ENCODE data around the gene ADGRF3. TPM values are rescaled to one million over a fixed set of nuclear protein-coding genes. Genes with fewer than 3 reads are reported as not detected.

The ADGRF3 gene
- total and polyA plus RNA-seq, 2 of the 13 experiments (the other 11 are each of a cell fraction or from before 2014, with no cell fraction given): 0.40 to 1.5 TPM

DNA sequence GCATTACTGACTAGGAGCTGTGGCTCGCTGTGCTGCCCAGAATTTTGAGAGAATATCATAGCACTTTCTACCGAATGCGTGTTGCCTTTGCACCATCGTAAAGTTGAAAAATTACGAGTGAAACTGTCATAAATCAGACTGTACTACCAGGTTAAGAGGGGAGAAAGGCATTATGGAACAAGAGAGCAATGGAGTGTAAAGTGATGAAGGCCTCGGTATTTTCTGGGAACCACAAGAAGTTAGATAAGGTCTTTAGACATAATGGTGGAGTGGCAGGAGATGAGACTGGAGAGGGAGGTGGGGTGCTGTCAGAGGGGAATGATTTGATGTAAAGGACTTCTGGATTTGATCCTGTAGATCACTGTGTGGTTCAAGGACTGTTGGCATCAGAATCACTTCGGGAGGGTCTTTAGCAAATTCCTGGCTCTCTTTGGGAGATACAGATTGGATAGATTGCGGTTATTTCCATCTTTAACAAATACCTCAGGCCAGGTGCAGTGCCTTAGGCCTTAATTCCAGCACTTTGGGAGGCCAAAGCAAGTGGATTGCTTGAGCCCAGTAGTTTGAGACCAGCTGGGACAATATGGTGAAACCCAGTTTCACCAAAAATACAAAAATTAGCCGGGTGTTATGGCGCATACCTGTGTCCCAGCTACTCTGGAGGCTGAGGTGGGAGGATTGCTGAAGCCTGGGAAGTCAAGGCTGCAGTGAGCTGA lies 4.9 kb upstream of the ADGRF3 start:
- peaks cover 0 to 10% of the 10 kb centered on the region in 2 experiments; a peak in 2 of 5 replicates for H3K36me3 ChIP-seq (replicated peaks in 1 of 2; ENCODE audit: control insufficient read depth in 1 of 2, insufficient read depth in 2 of 2, low read length in 2 of 2)
- peaks cover 49% of the 10 kb centered on the region for H3K4me1 ChIP-seq (ENCODE audit: insufficient read depth, low read length)
- no TSS peak for BruUV-seq (replicated peaks)
- no peaks in the 10 kb centered on the region for H3K9me3 ChIP-seq (ENCODE audit: low read length)
- DNase-seq (ENCODE audit: low spot score): no peak
- H3K27me3 ChIP-seq (ENCODE audit: control insufficient read depth in 1 of 2, insufficient read depth in 2 of 2, low read length in 2 of 2): no peaks in the 10 kb centered on the region; a peak in 1 of 5 replicates
- no peak for FAIRE-seq
- no peak overlapping the region for H3K27ac ChIP-seq (ENCODE audit: extremely low read length, insufficient read depth, low read length)
- intact Hi-C loops (cut with micrococcal nuclease; ENCODE audit: unreplicated experiment) (no loop called here), in situ Hi-C loops (cut with HindIII; ENCODE audit: extremely low pct_ligation_motif_present, low pct_unique_long_range_greater_than_20kb) (no loop called here)
- no peak overlapping the region for H3K9ac ChIP-seq (ENCODE audit: insufficient read depth, low read depth, low read length)
- ChIA-PET CTCF (ENCODE audit: low intra/inter-chr PET ratio, low total read pairs) (no interaction called here), POLR2A (no interaction called here)
- H2AFZ ChIP-seq (ENCODE audit: low read length): no peak overlapping the region
- peaks cover 44% of the 10 kb centered on the region for H4K20me1 ChIP-seq (ENCODE audit: insufficient read depth, low read length)
- peaks cover 96% of the 10 kb centered on the region for H3K79me2 ChIP-seq (ENCODE audit: insufficient read depth, low read length)
- H3K4me2 ChIP-seq (ENCODE audit: low read depth, low read length): no peak overlapping the region
- no peak for ATAC-seq
- H3K4me3 ChIP-seq (replicated peaks in 1 of 3; ENCODE audit: insufficient read depth in 1 of 3, low read depth in 2 of 3, low read length in 3 of 3): no peak overlapping the region
- WGBS (ENCODE audit: low lambda C conversion rate): 98% methylated on average over 10 of the region's 10 CpGs
- TF ChIP-seq, protein P1, sequence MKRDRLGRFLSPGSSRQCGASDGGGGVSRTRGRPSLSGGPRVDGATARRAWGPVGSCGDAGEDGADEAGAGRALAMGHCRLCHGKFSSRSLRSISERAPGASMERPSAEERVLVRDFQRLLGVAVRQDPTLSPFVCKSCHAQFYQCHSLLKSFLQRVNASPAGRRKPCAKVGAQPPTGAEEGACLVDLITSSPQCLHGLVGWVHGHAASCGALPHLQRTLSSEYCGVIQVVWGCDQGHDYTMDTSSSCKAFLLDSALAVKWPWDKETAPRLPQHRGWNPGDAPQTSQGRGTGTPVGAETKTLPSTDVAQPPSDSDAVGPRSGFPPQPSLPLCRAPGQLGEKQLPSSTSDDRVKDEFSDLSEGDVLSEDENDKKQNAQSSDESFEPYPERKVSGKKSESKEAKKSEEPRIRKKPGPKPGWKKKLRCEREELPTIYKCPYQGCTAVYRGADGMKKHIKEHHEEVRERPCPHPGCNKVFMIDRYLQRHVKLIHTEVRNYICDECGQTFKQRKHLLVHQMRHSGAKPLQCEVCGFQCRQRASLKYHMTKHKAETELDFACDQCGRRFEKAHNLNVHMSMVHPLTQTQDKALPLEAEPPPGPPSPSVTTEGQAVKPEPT (CRISPR knock-in tag; IDR thresholded peaks at IDR 0.05; ENCODE audit: low read depth): no peak
- TF ChIP-seq ZNF362 (CRISPR knock-in tag; IDR thresholded peaks at IDR 0.05; ENCODE audit: borderline replicate concordance) (0 out of 2 replicates have a peak, but pooled peaks have one; percentile 7), ZNF619 (CRISPR knock-in tag; IDR thresholded peaks at IDR 0.05) (no peak), ZUFSP (CRISPR knock-in tag; IDR thresholded peaks at IDR 0.05; ENCODE audit: borderline replicate concordance) (no peak), ZNF275 (CRISPR knock-in tag; IDR thresholded peaks at IDR 0.05; ENCODE audit: borderline replicate concordance) (no peak), FOSL1 (CRISPR knock-in tag; IDR thresholded peaks at IDR 0.05; ENCODE audit: borderline replicate concordance) (no peak), CREBL2 (CRISPR knock-in tag; IDR thresholded peaks at IDR 0.05; ENCODE audit: borderline replicate concordance) (no peak), ZNF138 (CRISPR knock-in tag; IDR thresholded peaks at IDR 0.05; ENCODE audit: low read depth) (0 out of 2 replicates have a peak, but pooled peaks have one; percentile 8), ZNF607 (CRISPR knock-in tag; IDR thresholded peaks at IDR 0.05; ENCODE audit: borderline replicate concordance) (no peak), MAFF (IDR thresholded peaks at IDR 0.05; ENCODE audit: low read depth, low read length) (no peak), YEATS2 (CRISPR knock-in tag; IDR thresholded peaks at IDR 0.05; ENCODE audit: borderline replicate concordance) (no peak)
- TF ChIP-seq, protein P2, sequence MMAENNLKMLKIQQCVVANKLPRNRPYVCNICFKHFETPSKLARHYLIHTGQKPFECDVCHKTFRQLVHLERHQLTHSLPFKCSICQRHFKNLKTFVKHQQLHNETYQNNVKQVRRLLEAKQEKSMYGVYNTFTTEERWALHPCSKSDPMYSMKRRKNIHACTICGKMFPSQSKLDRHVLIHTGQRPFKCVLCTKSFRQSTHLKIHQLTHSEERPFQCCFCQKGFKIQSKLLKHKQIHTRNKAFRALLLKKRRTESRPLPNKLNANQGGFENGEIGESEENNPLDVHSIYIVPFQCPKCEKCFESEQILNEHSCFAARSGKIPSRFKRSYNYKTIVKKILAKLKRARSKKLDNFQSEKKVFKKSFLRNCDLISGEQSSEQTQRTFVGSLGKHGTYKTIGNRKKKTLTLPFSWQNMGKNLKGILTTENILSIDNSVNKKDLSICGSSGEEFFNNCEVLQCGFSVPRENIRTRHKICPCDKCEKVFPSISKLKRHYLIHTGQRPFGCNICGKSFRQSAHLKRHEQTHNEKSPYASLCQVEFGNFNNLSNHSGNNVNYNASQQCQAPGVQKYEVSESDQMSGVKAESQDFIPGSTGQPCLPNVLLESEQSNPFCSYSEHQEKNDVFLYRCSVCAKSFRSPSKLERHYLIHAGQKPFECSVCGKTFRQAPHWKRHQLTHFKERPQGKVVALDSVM (CRISPR knock-in tag; IDR thresholded peaks at IDR 0.05): 0 out of 2 replicates have a peak, but pooled peaks have one; percentile 30
